Right cardiac atrium (tissue), 5 donors: Measurements from ENCODE around the gene MED20. TPM values are rescaled to one million over a fixed set of nuclear protein-coding genes. Genes with fewer than 3 reads are reported as not detected.
A peak's percentile ranks its signal among the peaks of the same experiment; 100 is the strongest.

ENCODE experiments used
- ATAC-seq, 2 donors: fragments of 200-7000 bp; cut with Tn5 transposase; one replicate each; pipeline versions ENCODE4 v1.8.0 to v1.9.1; 2020; ENCODE audit warnings: moderate library complexity in 2 of 2, mild to moderate bottlenecking in 1 of 2
- DNase-seq, 3 donors: peaks; one replicate each; pipeline ENCODE4 v3.0.0-alpha.2; 2020
- H3K27ac ChIP-seq: one replicate; pipeline ENCODE4 v1.5.1; 2013; ENCODE audit warnings: mild to moderate bottlenecking, low read length, control low read depth, moderate library complexity
- H3K27me3 ChIP-seq: one replicate; pipeline ENCODE4 v1.6.1; 2013; ENCODE audit not compliant: control insufficient read depth, insufficient read depth
- H3K4me1 ChIP-seq: one replicate; pipeline ENCODE4 v1.6.1; 2013; ENCODE audit warnings: low read length; ENCODE audit not compliant: control insufficient read depth, insufficient read depth
- H3K4me3 ChIP-seq: one replicate; pipeline ENCODE4 v1.5.1; 2013; ENCODE audit warnings: low read length, control low read depth
- H3K9me3 ChIP-seq: one replicate; pipeline ENCODE4 v1.6.1; 2013; ENCODE audit warnings: low read length; ENCODE audit not compliant: control insufficient read depth
- WGBS: extraction: QIAGEN DNeasy Blood & Tissue Kit; methylation state at CpG from one replicate; pipeline ENCODE4 v1.1.7; 2013; 5-methylcytosine and 5-hydroxymethylcytosine counted together
- intact Hi-C, 4 donors: fragments of 100-400 bp; cut with DNase I; formaldehyde crosslinking; loops; one replicate each; pipeline versions ENCODE4 v1.11.0 to v1.14.0; 2022 to 2023
- polyA plus RNA-seq: library from polyadenylated mRNA; stranded (reverse); fragments of 200-250 nt; gene quantifications from one replicate; pipeline ENCODE4 v1.2.3, GENCODE V29; 2013
- total RNA-seq, 4 donors: library from RNA; stranded (reverse); fragmentation: NEBNext Ultra II Directional; extraction: Animal tissue kit (Norgen Biotek cat#: 25700); gene quantifications; one replicate each; pipeline ENCODE4 v1.2.1, GENCODE V29; 2021
- donor health status: healthy with polysubstance abuse.
- donor health status: DM: no; HTN: yes; CAD: no.
- donor health status: DM: no; HTN: no; CAD: no.
- donor health status: DM: no; HTN: yes; CAD: no; lungs with severe emphysema.
- donor health status: DM: yes; HTN: yes; CAD: no.

MED20 gene
- total and polyA plus RNA-seq, 5 donors = 9.4 to 16.0 (median 13.8) TPM

GRCh38 chr6:41909727-41910126 lies 11.2 kb downstream of the MED20 start:
- H3K27ac ChIP-seq = no peak overlapping the region
- no peaks in the 10 kb centered on the region for H3K9me3 ChIP-seq
- no peaks in the 10 kb centered on the region for H3K27me3 ChIP-seq
- DNase-seq (no peak), ATAC-seq (no peak)
- no peaks in the 10 kb centered on the region for H3K4me1 ChIP-seq
- H3K4me3 ChIP-seq = no peak overlapping the region
- intact Hi-C loops = no loop called here
- WGBS = 95% methylated on average over 1 of the region's 1 CpG

DNA sequence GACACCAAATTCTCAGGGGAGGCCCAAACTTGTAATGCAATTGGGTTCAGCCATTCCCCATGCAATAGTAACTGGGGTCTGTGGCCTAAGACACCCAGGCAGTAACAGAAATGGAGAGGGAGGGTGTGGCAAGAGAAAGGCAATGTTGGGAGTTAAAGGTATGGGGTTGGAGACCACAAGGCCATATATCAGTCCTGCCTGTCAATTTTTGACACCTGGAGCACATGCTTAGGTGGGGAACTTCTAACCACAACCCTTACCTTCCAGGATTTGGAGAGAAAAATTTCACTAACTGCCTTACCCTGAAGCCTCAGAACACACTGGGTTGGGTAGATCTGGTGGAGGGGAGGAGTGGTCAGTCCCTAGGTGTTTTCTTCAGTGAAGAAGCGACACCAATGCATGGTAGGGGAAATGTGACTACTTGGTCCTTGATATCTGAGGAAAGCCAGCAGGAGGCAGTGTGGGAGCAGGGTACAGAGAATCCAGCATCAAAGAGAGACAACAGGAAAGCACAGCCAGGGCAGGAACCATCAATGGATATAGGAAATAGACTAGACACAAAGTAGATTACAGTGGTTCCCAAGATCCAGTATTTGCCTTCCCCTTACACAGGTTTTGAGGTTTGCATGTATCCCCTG lies 18.9 kb downstream of the MED20 start:
- peak in 1 of 3 donors; percentile 16 for DNase-seq
- H3K4me1 ChIP-seq = peaks cover 1% of the 10 kb centered on the region
- H3K27me3 ChIP-seq = no peaks in the 10 kb centered on the region
- 94% methylated on average over 1 of the region's 1 CpG for WGBS
- no peaks in the 10 kb centered on the region for H3K9me3 ChIP-seq
- no peak overlapping the region for H3K27ac ChIP-seq
- no peak for ATAC-seq
- intact Hi-C loops = no loop called here
- H3K4me3 ChIP-seq = no peak overlapping the region

DNA sequence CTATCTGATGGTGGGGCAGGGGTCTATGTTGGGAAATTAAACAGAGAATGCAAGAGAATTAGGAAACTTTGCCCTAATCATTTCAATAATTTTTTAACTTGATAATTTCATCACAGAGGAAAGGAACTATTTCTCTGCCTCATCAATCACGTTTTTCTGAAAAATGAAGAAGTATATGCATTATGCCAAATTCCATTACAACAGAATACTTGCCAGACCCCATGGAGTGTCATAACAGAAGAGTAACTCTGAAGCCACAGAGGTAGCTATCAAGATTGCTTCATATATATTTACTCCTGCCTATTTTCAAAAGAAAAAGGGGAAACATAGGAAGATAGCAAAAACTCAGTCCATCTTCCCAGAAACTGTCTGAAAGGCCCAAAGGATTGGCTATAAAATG lies 20.1 kb downstream of the MED20 start:
- no peaks in the 10 kb centered on the region for H3K27me3 ChIP-seq
- 79% methylated on average over 1 of the region's 1 CpG for WGBS
- DNase-seq (no peak), ATAC-seq (no peak)
- H3K4me3 ChIP-seq = no peak overlapping the region
- no peaks in the 10 kb centered on the region for H3K9me3 ChIP-seq
- intact Hi-C loops = no loop called here
- H3K4me1 ChIP-seq = peaks cover 1% of the 10 kb centered on the region
- H3K27ac ChIP-seq = no peak overlapping the region

- intact Hi-C loops = no loop called here
Measured at GRCh38 chr6:41896281-41896680, 24.7 kb downstream of the MED20 start.

DNA sequence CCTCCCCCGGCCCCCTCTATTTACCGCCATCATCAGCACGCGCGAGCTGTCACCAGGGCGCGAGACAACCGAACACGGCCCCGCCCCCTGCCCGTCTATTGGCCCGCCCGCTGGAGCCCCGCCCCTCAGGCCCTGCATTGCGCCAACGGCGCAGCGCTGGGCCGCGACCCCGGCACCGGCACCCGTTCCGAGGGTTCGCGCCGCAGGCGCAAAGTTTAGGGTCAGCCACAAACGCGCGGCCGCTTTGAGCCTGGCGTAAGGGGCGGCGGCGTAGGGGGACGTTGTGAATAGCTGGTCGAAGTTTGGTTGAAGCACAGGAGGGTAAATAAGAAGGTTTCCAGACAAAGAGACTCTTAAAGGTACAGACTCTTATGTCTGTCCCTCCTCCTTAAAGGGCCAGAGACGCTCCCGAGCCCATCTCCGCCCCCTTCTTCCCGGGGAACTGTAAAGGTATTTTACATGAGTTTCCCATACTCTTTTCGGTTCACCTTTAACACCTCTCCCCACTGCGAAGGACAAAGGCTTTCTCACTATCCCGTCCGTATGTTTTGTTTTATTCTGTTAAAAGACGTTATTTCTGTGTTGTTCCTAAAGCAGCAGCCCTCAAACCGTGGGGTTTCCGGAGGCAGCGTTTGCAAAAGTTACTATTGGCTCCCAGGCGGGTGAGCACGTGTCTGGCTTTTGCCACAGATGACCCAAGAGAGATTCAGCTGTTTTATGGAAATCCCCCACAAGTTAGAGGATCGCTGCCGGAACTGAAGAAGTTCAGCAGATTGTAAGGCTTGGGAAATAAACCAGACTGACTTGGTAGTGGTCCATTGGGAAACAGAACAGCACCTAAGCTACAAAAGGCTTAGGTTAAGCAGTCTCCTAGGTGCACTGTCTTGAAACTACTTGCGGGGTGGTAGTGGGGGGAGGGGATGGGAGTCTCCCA lies 25.4 kb downstream of the MED20 start, which contains the start of gene USP49:
TSS of gene USP49 (minus strand) at position 76 of the 934 bp plus-strand sequence. CDS start 88,392 bp downstream, outside the sequence.
- peak within 1 kb of the TSS; percentile 56 for H3K27ac ChIP-seq
- intact Hi-C loops = no loop called here
- H3K4me1 ChIP-seq = peaks cover 4% of the 10 kb centered on the region
- no peaks in the 10 kb centered on the region for H3K27me3 ChIP-seq
- DNase-seq (peak; percentile 88 to 96 (median 95)), ATAC-seq (peak; percentile 99)
- under 1% methylated on average over 55 of the region's 55 CpGs for WGBS
- H3K9me3 ChIP-seq = no peaks in the 10 kb centered on the region
- peak within 1 kb of the TSS; percentile 82 for H3K4me3 ChIP-seq

More at GRCh38 chr6:41896281-41896680, 24.7 kb downstream of the MED20 start:
- Histone ChIP-seq H3K9me3 (no peaks in the 10 kb centered on the region), H3K27ac (no peak overlapping the region), H3K4me3 (peak overlapping the region; percentile 82), H3K27me3 (no peaks in the 10 kb centered on the region), H3K4me1 (peaks cover 4% of the 10 kb centered on the region)
- DNase-seq (no peak), ATAC-seq (no peak)
- WGBS = 62% methylated on average over 3 of the region's 3 CpGs

DNA sequence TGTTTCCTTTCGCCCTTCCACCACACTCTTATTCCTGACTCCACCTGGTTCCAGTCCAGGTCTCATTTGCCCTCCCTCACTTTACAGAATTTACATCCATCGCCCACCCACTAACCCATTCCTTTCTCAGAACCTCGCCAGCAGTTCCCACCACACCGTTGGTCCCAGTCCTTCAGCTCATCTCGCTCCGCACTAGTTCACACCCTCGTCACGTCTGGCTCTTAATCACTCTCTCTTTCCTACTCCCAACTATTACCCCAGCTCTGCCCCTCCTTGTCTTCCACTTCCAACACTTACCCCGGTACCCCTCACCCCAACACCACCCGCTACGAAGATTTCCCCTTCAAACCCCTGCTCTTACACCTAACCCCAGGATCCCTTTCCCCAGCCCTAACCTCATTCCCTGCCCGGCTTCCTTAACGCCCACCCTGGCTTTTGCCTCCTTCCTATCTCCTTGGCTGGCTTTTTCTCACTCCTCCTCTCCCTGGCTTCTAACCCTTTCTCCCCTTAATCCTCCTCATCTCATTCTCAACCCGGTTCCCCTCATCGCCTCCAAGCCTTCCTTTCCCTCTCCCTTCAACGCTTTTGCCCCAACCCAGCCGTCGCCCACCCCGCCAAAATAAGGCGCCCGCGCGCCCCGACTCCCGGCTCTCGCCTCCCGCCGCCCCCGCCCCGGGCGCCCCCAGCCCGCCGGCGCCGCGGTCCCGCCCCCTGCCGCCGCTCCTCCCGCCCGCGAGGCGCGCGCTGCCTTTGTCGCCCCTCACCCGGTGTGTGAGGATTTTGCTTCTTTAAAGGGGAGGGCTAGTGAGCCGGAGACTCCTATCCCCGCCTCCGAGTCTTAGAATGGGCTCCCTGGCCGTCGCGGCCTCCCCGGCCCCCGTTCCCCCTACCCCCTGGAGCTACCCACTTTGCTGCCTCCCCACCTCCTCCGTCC lies 26.3 kb downstream of the MED20 start:
- no peaks in the 10 kb centered on the region for H3K27me3 ChIP-seq
- ATAC-seq = peak; percentile 71 to 80
- WGBS = 2% methylated on average over 56 of the region's 56 CpGs
- H3K4me3 ChIP-seq = peak overlapping the region; percentile 82
- DNase-seq = no peak
- H3K9me3 ChIP-seq = no peaks in the 10 kb centered on the region
- intact Hi-C loops = no loop called here
- peaks cover 4% of the 10 kb centered on the region for H3K4me1 ChIP-seq
- H3K27ac ChIP-seq = no peak overlapping the region

DNA sequence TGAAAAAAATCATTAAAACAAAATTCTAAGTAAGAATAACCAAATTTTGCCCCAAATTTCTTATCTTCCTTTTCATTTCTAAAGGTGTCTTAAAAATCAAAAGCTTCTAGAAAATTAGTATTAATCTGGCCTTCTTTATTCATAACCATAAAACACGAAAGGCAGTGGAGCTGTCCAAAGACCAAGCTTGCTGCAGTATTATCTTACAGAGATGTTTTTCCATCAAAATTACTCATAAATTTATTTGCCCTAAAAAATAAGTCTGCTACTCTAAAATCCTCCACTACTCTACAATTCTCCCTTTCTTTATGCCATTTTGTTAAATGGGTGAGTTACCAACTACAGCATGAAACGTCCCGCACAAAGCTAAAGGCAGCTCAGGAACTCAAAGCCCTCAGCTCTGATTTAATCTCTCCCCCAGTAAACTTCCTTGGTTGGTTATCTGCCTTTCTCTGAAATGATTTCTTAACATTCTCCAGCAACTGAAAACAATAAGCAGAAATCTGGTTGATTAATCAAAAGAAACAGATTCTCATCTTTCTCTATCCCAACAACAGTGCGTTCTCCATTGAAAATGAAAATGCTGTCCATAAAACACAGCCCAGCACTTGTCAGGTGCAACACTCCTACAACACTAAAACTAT lies 27.9 kb downstream of the MED20 start:
- ATAC-seq = no peak
- Histone ChIP-seq H3K9me3 (no peaks in the 10 kb centered on the region), H3K27me3 (no peaks in the 10 kb centered on the region), H3K4me1 (peaks cover 4% of the 10 kb centered on the region), H3K27ac (no peak overlapping the region), H3K4me3 (no peak overlapping the region)
- 57% methylated on average over 4 of the region's 4 CpGs for WGBS
- intact Hi-C loops = no loop called here
- DNase-seq = no peak

- 63% methylated on average over 4 of the region's 4 CpGs for WGBS
- Histone ChIP-seq H3K4me1 (no peaks in the 10 kb centered on the region), H3K27ac (no peak overlapping the region), H3K4me3 (no peak overlapping the region), H3K27me3 (no peaks in the 10 kb centered on the region), H3K9me3 (no peaks in the 10 kb centered on the region)
- ATAC-seq = no peak
- intact Hi-C loops = no loop called here
- no peak for DNase-seq
Measured at GRCh38 chr6:41887331-41887751, 33.6 kb downstream of the MED20 start.

DNA sequence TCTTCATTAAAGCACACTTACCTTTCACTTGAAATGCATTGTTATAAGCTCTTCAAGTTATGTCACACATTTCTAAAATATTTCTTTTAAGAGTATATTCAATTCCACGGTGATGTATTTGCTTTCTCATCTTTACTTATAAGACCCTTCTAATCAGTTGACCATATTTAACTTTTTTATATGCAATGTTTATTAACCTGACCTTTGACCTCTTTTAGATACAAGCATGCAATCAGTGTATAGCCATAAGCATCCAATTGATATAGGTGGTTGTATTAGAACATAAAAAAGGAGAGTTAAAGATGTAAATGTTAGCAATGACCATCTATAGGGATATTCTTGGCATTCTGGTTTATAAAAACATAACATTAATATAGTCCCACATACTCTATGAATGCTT lies 35.0 kb downstream of the MED20 start:
- Histone ChIP-seq H3K4me1 (no peaks in the 10 kb centered on the region), H3K4me3 (no peak overlapping the region), H3K27me3 (no peaks in the 10 kb centered on the region), H3K9me3 (no peaks in the 10 kb centered on the region), H3K27ac (no peak overlapping the region)
- WGBS = 91% methylated on average over 1 of the region's 1 CpG
- DNase-seq (no peak), ATAC-seq (no peak)
- intact Hi-C loops = no loop called here

DNA sequence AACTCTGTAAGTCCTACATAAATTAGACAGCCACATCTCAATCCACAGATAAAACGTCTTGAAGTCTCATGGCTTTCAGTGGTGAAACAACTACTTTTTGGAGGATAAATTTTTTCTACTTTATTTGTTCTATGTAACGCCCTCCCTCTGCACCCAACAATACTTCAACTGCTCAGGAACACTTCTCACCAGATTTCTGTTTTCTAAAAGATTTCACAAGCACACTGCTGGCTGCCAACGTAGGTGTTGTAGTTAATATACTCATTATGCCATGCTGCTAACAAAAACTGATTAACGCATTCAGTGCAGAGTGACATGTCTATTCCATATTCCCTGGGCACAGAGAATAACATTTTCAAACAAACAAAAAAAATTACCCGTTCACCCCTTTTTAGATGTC lies 36.0 kb downstream of the MED20 start:
- Histone ChIP-seq H3K4me1 (no peaks in the 10 kb centered on the region), H3K4me3 (no peak overlapping the region), H3K9me3 (no peaks in the 10 kb centered on the region), H3K27me3 (no peaks in the 10 kb centered on the region), H3K27ac (no peak overlapping the region)
- no peak for DNase-seq
- 77% methylated on average over 5 of the region's 5 CpGs for WGBS
- intact Hi-C loops = no loop called here
- no peak for ATAC-seq
